ENCODE measurements around the gene LMTK3. TPM values are rescaled to one million over a fixed set of nuclear protein-coding genes. Genes with fewer than 3 reads are reported as not detected.

LMTK3 gene
- total RNA-seq, 4 donors from 2014 or later, result under 0.01 to 1.8 (median 0.59) TPM; not detected in 1

- no peak overlapping the region for H3K27ac ChIP-seq
- 16 to 24% methylated on average over 20 to 25 of the region's 27 CpGs for WGBS, 2 donors
- no peaks in the 10 kb centered on the region for H3K36me3 ChIP-seq
- no peak overlapping the region for H3K4me3 ChIP-seq
- TF ChIP-seq CTCF (IDR thresholded peaks at IDR 0.05) (no peak), POLR2A (IDR thresholded peaks at IDR 0.05) (no peak), EP300 (IDR thresholded peaks at IDR 0.05) (no peak)
- no peaks in the 10 kb centered on the region for H3K9me3 ChIP-seq
- H3K27me3 ChIP-seq, result peaks cover 0 to 65% of the 10 kb centered on the region in 2 donors
- no peak for DNase-seq (ENCODE audit: low spot score in 2 of 2)
- H3K4me1 ChIP-seq, result peaks cover 0 to 21% (median 8%) of the 10 kb centered on the region in 4 donors
Measured at GRCh38 chr19:48502350-48503018, 9.2 kb downstream of the LMTK3 start.

- no peaks in the 10 kb centered on the region for H3K9me3 ChIP-seq
- no peak overlapping the region for H3K27ac ChIP-seq
- DNase-seq (ENCODE audit: low spot score in 2 of 2), result no peak
- 2 to 3% methylated on average over 20 of the region's 20 CpGs for WGBS, 2 donors
- H3K4me3 ChIP-seq, result no peak overlapping the region
- H3K27me3 ChIP-seq, result peaks cover 0 to 73% of the 10 kb centered on the region in 2 donors
- H3K4me1 ChIP-seq, result peaks cover 0 to 21% (median 8%) of the 10 kb centered on the region in 4 donors
- no peaks in the 10 kb centered on the region for H3K36me3 ChIP-seq
- no peak for TF ChIP-seq CTCF (IDR thresholded peaks at IDR 0.05)
- no peak for TF ChIP-seq POLR2A (IDR thresholded peaks at IDR 0.05)
- TF ChIP-seq EP300 (IDR thresholded peaks at IDR 0.05), result no peak
Measured at GRCh38 chr19:48501494-48502349, 9.9 kb downstream of the LMTK3 start.

- WGBS, 2 donors, result 58 to 68% methylated on average over 13 to 14 of the region's 32 CpGs
- Histone ChIP-seq H3K27ac (no peak overlapping the region), H3K4me3 (no peak overlapping the region)
Measured at GRCh38 chr19:48500830-48501493, 10.7 kb downstream of the LMTK3 start.

GRCh38 chr19:48499316-48500090 lies 12.1 kb downstream of the LMTK3 start:
- peaks cover 0 to 30% (median 8%) of the 10 kb centered on the region in 4 donors for H3K4me1 ChIP-seq
- no peaks in the 10 kb centered on the region for H3K36me3 ChIP-seq
- WGBS, 2 donors, result 61 to 64% methylated on average over 16 to 32 of the region's 44 CpGs
- peaks cover 0 to 75% of the 10 kb centered on the region in 2 donors for H3K27me3 ChIP-seq
- peak overlapping the region in 1 of 4 donors; percentile 5 for H3K4me3 ChIP-seq
- DNase-seq (ENCODE audit: low spot score in 2 of 2), result no peak
- H3K9me3 ChIP-seq, result no peaks in the 10 kb centered on the region
- H3K27ac ChIP-seq, result no peak overlapping the region
- TF ChIP-seq EP300 (IDR thresholded peaks at IDR 0.05) (no peak), CTCF (IDR thresholded peaks at IDR 0.05) (no peak), POLR2A (IDR thresholded peaks at IDR 0.05) (no peak)

More at GRCh38 chr19:48500830-48501493, 10.7 kb downstream of the LMTK3 start:
- H3K9me3 ChIP-seq, result no peaks in the 10 kb centered on the region
- H3K36me3 ChIP-seq, result no peaks in the 10 kb centered on the region
- DNase-seq (ENCODE audit: low spot score in 2 of 2), result no peak
- no peak for TF ChIP-seq POLR2A (IDR thresholded peaks at IDR 0.05)
- peaks cover 0 to 75% of the 10 kb centered on the region in 2 donors for H3K27me3 ChIP-seq
- H3K4me1 ChIP-seq, result peaks cover 0 to 21% (median 8%) of the 10 kb centered on the region in 4 donors

Measured in tibial nerve (tissue), 4 donors.